LNCAP (cell line): ENCODE results near the gene USP32.

ENCODE experiments used
- CTCF ChIP-seq: fragments of 450-650 bp; IDR thresholded peaks from 2 replicates; pipeline ENCODE4 v1.5.1; 2017; ENCODE audit warnings: mild to moderate bottlenecking

USP32 gene

DNA sequence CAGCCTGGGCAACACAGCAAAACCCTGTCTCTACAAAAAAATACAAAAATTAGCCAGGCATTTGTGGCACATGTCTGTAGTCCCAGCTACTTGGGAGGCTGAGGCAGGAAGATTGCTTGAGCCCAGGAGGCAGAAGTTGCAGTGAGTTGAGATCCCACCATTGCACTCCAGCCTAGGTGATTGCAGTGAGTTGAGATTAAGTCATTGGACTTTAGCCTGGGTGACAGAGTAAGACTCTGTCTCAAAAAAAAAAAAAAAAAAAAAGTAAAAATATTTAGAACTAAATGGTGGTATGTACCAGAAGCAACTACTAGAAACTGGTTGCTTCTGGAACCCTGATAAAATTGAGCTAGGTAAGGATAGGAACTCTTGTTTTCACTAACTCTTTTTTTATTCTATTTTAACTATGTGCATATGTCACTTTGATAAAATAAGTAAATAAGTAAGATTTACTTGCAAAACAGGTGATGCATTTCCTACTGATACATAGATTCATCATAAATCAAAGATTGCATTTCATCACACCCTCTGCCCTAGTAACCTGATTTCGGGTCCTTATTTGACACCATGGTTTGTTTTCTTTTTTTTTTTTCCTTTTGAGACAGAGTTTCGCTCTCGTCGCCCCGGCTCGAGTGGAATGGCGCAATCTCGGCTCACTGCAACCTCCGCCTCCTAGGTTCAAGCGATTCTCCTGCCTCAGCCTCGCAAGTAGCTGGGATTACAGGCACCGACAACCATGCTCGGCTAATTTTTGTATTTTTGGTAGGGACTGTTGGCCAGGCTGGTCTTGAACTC lies 66.0 kb downstream of the USP32 start:
- no peak for TF ChIP-seq CTCF

GRCh38 chr17:60323754-60324153 lies 68.2 kb downstream of the USP32 start:
- TF ChIP-seq CTCF, result no peak

- no peak for TF ChIP-seq CTCF
Observed at GRCh38 chr17:60322056-60322387, 69.9 kb downstream of the USP32 start.

- TF ChIP-seq CTCF, result no peak
Observed at GRCh38 chr17:60321336-60322055, 70.4 kb downstream of the USP32 start.

- TF ChIP-seq CTCF, result no peak
Observed at GRCh38 chr17:60318830-60319229, 73.1 kb downstream of the USP32 start.

- TF ChIP-seq CTCF, result no peak
Observed at GRCh38 chr17:60318326-60318725, 73.6 kb downstream of the USP32 start.

GRCh38 chr17:60315650-60316049 lies 76.3 kb downstream of the USP32 start:
- TF ChIP-seq CTCF, result peak; percentile 5; the same call in 1 of the 2 replicates
